DOHH2 (cell line): Measurements from ENCODE around the gene AMPD3.

Source experiments
- H3F3A ChIP-seq: fragments of 200-600 bp; sonication (generic), shearing (Covaris generic); 2 replicates; pipeline ENCODE4 v1.6.0; 2016; ENCODE audit warnings: antibody characterized with exemption, mild to moderate bottlenecking; ENCODE audit not compliant: control insufficient read depth, insufficient read depth
- H3K27ac ChIP-seq: fragments of 200-600 bp; sonication (generic); 2 replicates; pipeline ENCODE4 v1.5.1; 2014; ENCODE audit warnings: low read depth, mild to moderate bottlenecking, low read length, moderate library complexity
- H3K27me3 ChIP-seq: fragments of 200-600 bp; sonication (generic); 2 replicates; pipeline ENCODE4 v1.6.1; 2014; ENCODE audit warnings: mild to moderate bottlenecking, low read length, mixed read lengths; ENCODE audit not compliant: control insufficient read depth
- H3K36me3 ChIP-seq: fragments of 200-600 bp; sonication (generic); 2 replicates; pipeline ENCODE4 v1.6.1; 2014; ENCODE audit warnings: mild to moderate bottlenecking, low read length, moderate library complexity, mixed read lengths; ENCODE audit not compliant: control insufficient read depth
- H3K4me1 ChIP-seq: fragments of 200-600 bp; sonication (generic); 2 replicates; pipeline ENCODE4 v1.6.1; 2014; ENCODE audit warnings: mild to moderate bottlenecking, low read length, mixed read lengths; ENCODE audit not compliant: control insufficient read depth
- H3K4me2 ChIP-seq: fragments of 200-600 bp; sonication (generic); 2 replicates; pipeline ENCODE4 v1.6.0; 2014; ENCODE audit warnings: mild to moderate bottlenecking, low read length, moderate library complexity
- H3K4me3 ChIP-seq: fragments of 200-600 bp; sonication (generic); 2 replicates; pipeline ENCODE4 v1.5.1; 2014; ENCODE audit warnings: mild to moderate bottlenecking, low read length, mixed read lengths
- H3K79me2 ChIP-seq: fragments of 200-600 bp; sonication (generic); 2 replicates; pipeline ENCODE4 v1.6.1; 2014; ENCODE audit warnings: mild to moderate bottlenecking, low read length, mixed read lengths; ENCODE audit not compliant: control insufficient read depth
- H3K9me2 ChIP-seq: fragments of 200-600 bp; sonication (generic); replicated peaks from 2 replicates; pipeline ENCODE4 v1.6.1; 2014; ENCODE audit warnings: mild to moderate bottlenecking, low read length, mixed read lengths; ENCODE audit not compliant: control insufficient read depth
- H3K9me3 ChIP-seq: fragments of 200-600 bp; sonication (generic); 2 replicates; pipeline ENCODE4 v1.6.1; 2014; ENCODE audit warnings: antibody characterized with exemption, low read length, mixed read lengths; ENCODE audit not compliant: control insufficient read depth, insufficient read depth
- H4K20me1 ChIP-seq: fragments of 200-600 bp; sonication (generic); 2 replicates; pipeline ENCODE4 v1.6.0; 2014; ENCODE audit warnings: low read depth, mild to moderate bottlenecking, antibody characterized with exemption, low read length, moderate library complexity; ENCODE audit not compliant: control insufficient read depth, insufficient read depth
- EZH2phosphoT487 ChIP-seq: fragments of 200-600 bp; sonication (generic); IDR thresholded peaks from 2 replicates; pipeline ENCODE4 v1.6.1; 2017; ENCODE audit warnings: borderline replicate concordance, mild to moderate bottlenecking, antibody characterized with exemption, low read length, moderate library complexity, mixed read lengths
- TF ChIP-seq, protein P1 (sequence below): fragments of 200-600 bp; sonication (generic); IDR thresholded peaks from one replicate; pipeline ENCODE4 v1.5.1; 2014; ENCODE audit warnings: antibody characterized with exemption, mild to moderate bottlenecking, low read depth, low read length; ENCODE audit not compliant: poor library complexity, severe bottlenecking

AMPD3 gene

DNA sequence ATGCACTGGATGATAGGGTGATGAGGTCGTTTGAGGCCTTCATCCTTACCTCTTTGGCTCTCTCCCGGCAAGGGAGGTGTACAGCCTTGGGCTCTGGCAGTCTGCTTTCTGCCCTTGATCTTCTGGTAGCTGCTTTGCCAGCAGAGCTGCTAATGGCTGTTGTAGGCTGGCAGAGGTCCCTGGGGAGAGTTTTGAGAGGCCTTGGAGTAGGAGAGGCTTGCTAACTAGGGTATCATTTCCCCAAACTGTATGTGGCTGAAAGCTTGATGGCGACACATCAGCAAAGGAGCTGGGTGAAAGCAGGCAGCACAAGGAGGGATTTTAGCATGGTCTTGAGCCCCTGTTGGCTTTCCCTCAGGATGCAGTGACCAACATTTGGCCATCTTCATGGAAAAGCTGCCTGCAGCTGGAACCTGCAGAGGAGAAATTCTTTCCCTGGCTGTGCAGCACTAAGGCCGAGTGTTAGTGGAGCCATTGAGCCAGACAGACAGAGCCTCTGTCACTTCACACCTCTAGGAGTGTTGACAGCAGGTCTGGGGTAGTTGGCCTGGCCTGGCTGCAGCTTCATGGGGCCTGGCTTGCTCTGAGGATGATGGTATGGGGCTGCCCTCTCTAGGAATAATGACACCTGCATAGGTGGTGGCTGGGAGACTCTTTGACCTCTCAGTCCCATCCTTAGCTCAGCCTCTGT, 3.5 kb upstream of the AMPD3 start:
- H3K4me2 ChIP-seq = peak overlapping the region; percentile 80
- H3K79me2 ChIP-seq = no peaks in the 10 kb centered on the region
- TF ChIP-seq, protein P1, sequence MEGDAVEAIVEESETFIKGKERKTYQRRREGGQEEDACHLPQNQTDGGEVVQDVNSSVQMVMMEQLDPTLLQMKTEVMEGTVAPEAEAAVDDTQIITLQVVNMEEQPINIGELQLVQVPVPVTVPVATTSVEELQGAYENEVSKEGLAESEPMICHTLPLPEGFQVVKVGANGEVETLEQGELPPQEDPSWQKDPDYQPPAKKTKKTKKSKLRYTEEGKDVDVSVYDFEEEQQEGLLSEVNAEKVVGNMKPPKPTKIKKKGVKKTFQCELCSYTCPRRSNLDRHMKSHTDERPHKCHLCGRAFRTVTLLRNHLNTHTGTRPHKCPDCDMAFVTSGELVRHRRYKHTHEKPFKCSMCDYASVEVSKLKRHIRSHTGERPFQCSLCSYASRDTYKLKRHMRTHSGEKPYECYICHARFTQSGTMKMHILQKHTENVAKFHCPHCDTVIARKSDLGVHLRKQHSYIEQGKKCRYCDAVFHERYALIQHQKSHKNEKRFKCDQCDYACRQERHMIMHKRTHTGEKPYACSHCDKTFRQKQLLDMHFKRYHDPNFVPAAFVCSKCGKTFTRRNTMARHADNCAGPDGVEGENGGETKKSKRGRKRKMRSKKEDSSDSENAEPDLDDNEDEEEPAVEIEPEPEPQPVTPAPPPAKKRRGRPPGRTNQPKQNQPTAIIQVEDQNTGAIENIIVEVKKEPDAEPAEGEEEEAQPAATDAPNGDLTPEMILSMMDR = no peak
- H3K4me3 ChIP-seq = peak overlapping the region; percentile 69
- H3K27ac ChIP-seq = no peak overlapping the region
- H3K27me3 ChIP-seq = peaks cover 17% of the 10 kb centered on the region; the same call in 1 of the 2 replicates
- H3F3A ChIP-seq = peaks cover 15% of the 10 kb centered on the region; the same call in 1 of the 2 replicates
- no peaks in the 10 kb centered on the region for H3K9me3 ChIP-seq
- H3K4me1 ChIP-seq = peaks cover 52% of the 10 kb centered on the region
- no peaks in the 10 kb centered on the region for H4K20me1 ChIP-seq
- no peaks in the 10 kb centered on the region for H3K9me2 ChIP-seq
- H3K36me3 ChIP-seq = no peaks in the 10 kb centered on the region

DNA sequence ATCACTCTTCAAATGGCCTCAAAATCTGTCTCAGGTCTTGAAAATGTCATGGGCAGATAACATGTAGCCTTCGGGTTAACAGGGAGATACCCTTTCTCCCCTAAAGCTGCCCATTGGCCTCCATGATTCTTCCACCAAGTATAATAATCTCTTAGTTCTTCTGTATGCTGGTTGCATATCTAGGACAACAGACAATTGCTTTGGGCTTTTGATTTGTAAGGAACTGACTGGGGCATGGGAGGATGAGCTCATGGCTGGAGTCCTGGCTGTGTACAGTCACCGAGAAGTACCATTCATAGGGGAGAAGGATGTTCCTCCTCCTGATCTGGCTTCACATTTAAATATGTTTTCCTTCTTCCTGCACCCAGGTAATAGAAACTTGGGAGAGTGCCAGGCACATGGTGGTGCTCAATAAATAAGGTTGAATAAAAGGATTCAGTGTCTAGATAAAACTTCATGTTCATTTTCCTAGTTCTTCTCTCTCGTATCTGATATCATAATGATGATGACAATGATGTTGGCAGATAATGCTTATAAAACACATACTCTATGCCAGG, 2.8 kb upstream of the AMPD3 start:
- H3F3A ChIP-seq = peaks cover 23% of the 10 kb centered on the region; the same call in 1 of the 2 replicates
- no peak overlapping the region for H3K4me3 ChIP-seq
- H3K79me2 ChIP-seq = peaks cover 5% of the 10 kb centered on the region
- H3K9me2 ChIP-seq = no peaks in the 10 kb centered on the region
- no peak overlapping the region for H3K4me2 ChIP-seq
- H3K27ac ChIP-seq = no peak overlapping the region
- no peaks in the 10 kb centered on the region for H3K9me3 ChIP-seq
- peaks cover 59% of the 10 kb centered on the region for H3K4me1 ChIP-seq
- no peaks in the 10 kb centered on the region; the same call in 1 of the 2 replicates for H3K36me3 ChIP-seq
- no peaks in the 10 kb centered on the region for H4K20me1 ChIP-seq
- TF ChIP-seq, protein P1 = no peak
- TF ChIP-seq EZH2phosphoT487 = no peak
- peaks cover 17% of the 10 kb centered on the region; the same call in 1 of the 2 replicates for H3K27me3 ChIP-seq

DNA sequence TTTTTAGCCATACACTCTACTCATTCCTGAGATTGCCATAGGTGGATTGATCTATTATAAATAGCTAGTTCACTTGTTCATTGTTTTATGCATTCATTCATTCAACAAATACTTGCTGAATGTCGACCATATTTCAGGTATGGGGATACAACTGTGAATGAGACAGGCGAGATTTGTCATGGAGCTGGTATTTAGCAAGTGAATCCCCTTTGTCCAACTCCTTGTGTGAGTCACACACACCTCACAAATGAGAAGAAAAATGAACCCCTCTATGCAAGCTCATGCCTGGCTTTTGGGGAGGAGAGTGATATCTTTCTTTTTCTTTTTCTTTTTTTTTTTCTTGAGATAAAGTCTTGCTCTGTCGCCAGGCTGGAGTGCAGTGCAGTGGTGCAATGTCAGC, 1.8 kb upstream of the AMPD3 start:
- H3F3A ChIP-seq = peaks cover 23% of the 10 kb centered on the region; the same call in 1 of the 2 replicates
- H3K36me3 ChIP-seq = no peaks in the 10 kb centered on the region; the same call in 1 of the 2 replicates
- H3K27ac ChIP-seq = no peak overlapping the region
- TF ChIP-seq EZH2phosphoT487 = no peak
- TF ChIP-seq, protein P1 = no peak
- peaks cover 69% of the 10 kb centered on the region for H3K4me1 ChIP-seq
- H3K9me3 ChIP-seq = no peaks in the 10 kb centered on the region
- no peak overlapping the region for H3K4me3 ChIP-seq
- H3K27me3 ChIP-seq = peaks cover 17% of the 10 kb centered on the region; the same call in 1 of the 2 replicates
- no peak overlapping the region for H3K4me2 ChIP-seq
- H3K79me2 ChIP-seq = peaks cover 14% of the 10 kb centered on the region
- H4K20me1 ChIP-seq = no peaks in the 10 kb centered on the region
- H3K9me2 ChIP-seq = no peaks in the 10 kb centered on the region
